ENCODE measurements around the gene UCP3. TPM values are rescaled to one million over a fixed set of nuclear protein-coding genes. Genes with fewer than 3 reads are reported as not detected.

Gene UCP3
- total and polyA plus RNA-seq, 2 donors (not counting 1 experiment from before 2014, with no cell fraction given) = 8.9 to 11.0 TPM

DNA sequence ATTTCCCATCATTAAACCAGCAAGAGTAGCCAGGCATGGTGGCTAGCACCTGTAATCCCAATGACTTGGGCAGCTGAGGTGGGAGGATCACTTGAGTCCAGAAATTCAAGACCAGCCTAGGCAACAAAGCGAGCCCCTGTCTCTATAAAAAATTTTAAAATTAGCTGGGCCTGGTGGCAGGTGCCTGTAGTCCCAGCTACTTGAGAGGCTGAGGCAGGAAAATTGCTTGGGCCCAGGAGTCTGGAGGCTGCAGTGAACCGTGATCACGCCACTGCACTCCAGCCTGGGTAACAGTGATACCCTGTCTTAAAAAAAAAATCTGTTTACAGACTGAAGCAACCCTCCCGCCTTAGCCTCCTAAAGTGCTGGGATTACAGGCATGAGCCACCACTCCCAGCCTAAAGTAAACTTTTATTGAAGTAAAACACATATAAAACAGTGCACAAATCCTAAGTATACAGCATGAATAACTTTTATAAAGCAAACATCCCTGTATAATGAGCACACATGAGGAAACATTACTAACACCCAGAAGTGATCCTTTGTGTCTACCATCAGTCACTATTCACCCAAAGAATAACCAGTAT is 12.6 kb downstream of the UCP3 start:
- no peaks in the 10 kb centered on the region for H3K9me3 Mint-ChIP-seq (ENCODE audit: insufficient read depth)
- CTCF ChIA-PET = interaction anchor here (1.7 to 7.3 kb wide), 3 partner anchors 9 to 36 kb away, joined by 8 to 63 read pairs (median 9); partner anchors contain the start of gene UCP2

More for the DNA sequence above, 12.6 kb downstream of the UCP3 start:
- H3K27me3 Mint-ChIP-seq = no peaks in the 10 kb centered on the region
- TF ChIP-seq EZH2 (IDR thresholded peaks at IDR 0.05; ENCODE audit: borderline replicate concordance, insufficient read depth, low read depth, low read length, poor library complexity, severe bottlenecking) = no peak
- TF ChIP-seq, protein P1, sequence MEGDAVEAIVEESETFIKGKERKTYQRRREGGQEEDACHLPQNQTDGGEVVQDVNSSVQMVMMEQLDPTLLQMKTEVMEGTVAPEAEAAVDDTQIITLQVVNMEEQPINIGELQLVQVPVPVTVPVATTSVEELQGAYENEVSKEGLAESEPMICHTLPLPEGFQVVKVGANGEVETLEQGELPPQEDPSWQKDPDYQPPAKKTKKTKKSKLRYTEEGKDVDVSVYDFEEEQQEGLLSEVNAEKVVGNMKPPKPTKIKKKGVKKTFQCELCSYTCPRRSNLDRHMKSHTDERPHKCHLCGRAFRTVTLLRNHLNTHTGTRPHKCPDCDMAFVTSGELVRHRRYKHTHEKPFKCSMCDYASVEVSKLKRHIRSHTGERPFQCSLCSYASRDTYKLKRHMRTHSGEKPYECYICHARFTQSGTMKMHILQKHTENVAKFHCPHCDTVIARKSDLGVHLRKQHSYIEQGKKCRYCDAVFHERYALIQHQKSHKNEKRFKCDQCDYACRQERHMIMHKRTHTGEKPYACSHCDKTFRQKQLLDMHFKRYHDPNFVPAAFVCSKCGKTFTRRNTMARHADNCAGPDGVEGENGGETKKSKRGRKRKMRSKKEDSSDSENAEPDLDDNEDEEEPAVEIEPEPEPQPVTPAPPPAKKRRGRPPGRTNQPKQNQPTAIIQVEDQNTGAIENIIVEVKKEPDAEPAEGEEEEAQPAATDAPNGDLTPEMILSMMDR (IDR thresholded peaks at IDR 0.05) = no peak
- H3K9me3 ChIP-seq (ENCODE audit: control extremely low read depth in 1 of 3, control insufficient read depth in 2 of 3, insufficient read depth in 1 of 3, low read length in 2 of 3) = peaks cover 0 to 4% (median 0%) of the 10 kb centered on the region in 3 donors
- DNase-seq (no peak), ATAC-seq (ENCODE audit: low read depth) (no peak)
- peaks cover 85 to 86% of the 10 kb centered on the region in 2 donors for H3K4me1 ChIP-seq (ENCODE audit: control insufficient read depth in 2 of 2, insufficient read depth in 2 of 2, low read length in 2 of 2)
- no peak overlapping the region for H2AFZ ChIP-seq (ENCODE audit: insufficient read depth, low read depth, low read length, poor library complexity, severe bottlenecking)
- H3K9ac ChIP-seq (ENCODE audit: low read length) = peak overlapping the region; percentile 65
- POLR2A ChIA-PET = interaction anchor here (4.5 to 5.4 kb wide), 2 partner anchors 14 to 15 kb away, joined by 63 to 77 read pairs; partner anchors contain the start of gene UCP2
- H3K79me2 ChIP-seq (ENCODE audit: control insufficient read depth, insufficient read depth, low read length) = peaks cover 8% of the 10 kb centered on the region
- peak overlapping the region; percentile 77 for H3K4me3 Mint-ChIP-seq
- peaks cover 86% of the 10 kb centered on the region for H3K4me1 Mint-ChIP-seq
- peak overlapping the region; percentile 100 for H3K27ac Mint-ChIP-seq
- H3K4me3 ChIP-seq (ENCODE audit: control extremely low read depth in 1 of 5, extremely low read depth in 1 of 5, insufficient read depth in 1 of 5, low read depth in 2 of 5, low read length in 4 of 5) = peak overlapping the region in 1 of 5 experiments; percentile 32
- WGBS (ENCODE audit: insufficient coverage) = 93% methylated on average over 3 of the region's 4 CpGs
- intact Hi-C loops (cut with micrococcal nuclease) = loop anchor here (5.0 to 10.0 kb wide), 2 partner anchors 36 to 1561 kb away; partner anchors contain the start of gene CLPB
- no peaks in the 10 kb centered on the region for H3K27me3 ChIP-seq (replicated peaks in 1 of 4; ENCODE audit: control extremely low read depth in 1 of 4, control insufficient read depth in 3 of 4, insufficient read depth in 4 of 4, low read length in 3 of 4)
- peak overlapping the region; percentile 83 to 98 for H3K27ac ChIP-seq (ENCODE audit: low read length in 2 of 2)
- no peaks in the 10 kb centered on the region for H4K20me1 ChIP-seq (ENCODE audit: control insufficient read depth, insufficient read depth, low read length, poor library complexity, severe bottlenecking)
- peak overlapping the region; percentile 69 for H3K4me2 ChIP-seq (replicated peaks; ENCODE audit: low read depth, low read length, poor library complexity, severe bottlenecking)
- H3K36me3 ChIP-seq (replicated peaks in 1 of 2; ENCODE audit: control extremely low read depth in 1 of 2, control insufficient read depth in 1 of 2, extremely low read depth in 1 of 2, insufficient read depth in 2 of 2, low read length in 1 of 2) = no peaks in the 10 kb centered on the region

Data from B cell (primary cell).